ENCODE measurements around the gene NTSR1.

- TF ChIP-seq CTCF (IDR thresholded peaks at IDR 0.05) (no peak), POLR2A (IDR thresholded peaks at IDR 0.05) (no peak)
Measured at GRCh38 chr20:62718546-62718945, 9.9 kb downstream of the NTSR1 start.

Data from ovary (tissue), 3 donors.